Fibroblast of villous mesenchyme (primary cell): ENCODE results near the gene MCC. TPM values are rescaled to one million over a fixed set of nuclear protein-coding genes. Genes with fewer than 3 reads are reported as not detected.

ENCODE experiments used
- DNase-seq: peaks from one replicate; pipeline ENCODE4 v3.0.0-alpha.2; 2010; ENCODE audit warnings: low read depth
- H3K4me3 ChIP-seq: 2 replicates; pipeline ENCODE4 v1.5.1; 2011; ENCODE audit warnings: low read depth, mild to moderate bottlenecking, low read length
- CTCF ChIP-seq: IDR thresholded peaks from 2 replicates; pipeline ENCODE4 v1.5.1; 2012; ENCODE audit warnings: low read depth, mild to moderate bottlenecking, low read length; ENCODE audit not compliant: insufficient read depth
- total RNA-seq: library from RNA; depleted of rRNA; stranded (reverse); fragments of >200 nt; gene quantifications from 2 replicates; pipeline ENCODE4 v1.2.3, GENCODE V29; 2012

MCC gene
- total RNA-seq, 1 donor, result 37.6 TPM

GRCh38 chr5:113520899-113521298 is 32.6 kb upstream of the MCC start:
- no peak for DNase-seq
- H3K4me3 ChIP-seq, result no peak overlapping the region
- no peak for TF ChIP-seq CTCF

GRCh38 chr5:113520429-113520828 is 32.2 kb upstream of the MCC start:
- no peak overlapping the region for H3K4me3 ChIP-seq
- no peak for DNase-seq
- TF ChIP-seq CTCF, result no peak

GRCh38 chr5:113519412-113519811 is 31.2 kb upstream of the MCC start:
- no peak for TF ChIP-seq CTCF
- DNase-seq, result no peak
- H3K4me3 ChIP-seq, result no peak overlapping the region

- no peak overlapping the region for H3K4me3 ChIP-seq
- no peak for DNase-seq
- TF ChIP-seq CTCF, result no peak
These were observed 30.6 kb upstream of the MCC start for GRCh38 chr5:113518884-113519283.

GRCh38 chr5:113514289-113514635 is 26.0 kb upstream of the MCC start:
- peak overlapping the region; percentile 79 for H3K4me3 ChIP-seq
- DNase-seq, result no peak
- TF ChIP-seq CTCF, result no peak

- peak; percentile 83 for DNase-seq
- TF ChIP-seq CTCF, result peak; percentile 3
- H3K4me3 ChIP-seq, result peak within 1 kb of the TSS; percentile 79
These were observed 25.4 kb upstream of the MCC start, which contains the start of gene YTHDC2 for GRCh38 chr5:113513384-113514288. Gene YTHDC2, plus strand, starts transcription at chr5:113513694. Its CDS starts 202 bp downstream, at chr5:113513896.

GRCh38 chr5:113512341-113512740 is 24.1 kb upstream of the MCC start:
- no peak overlapping the region for H3K4me3 ChIP-seq
- DNase-seq, result no peak
- no peak for TF ChIP-seq CTCF
